CD14-positive monocyte (primary cell): ENCODE measurements around the gene IL20. TPM values are rescaled to one million over a fixed set of nuclear protein-coding genes. Genes with fewer than 3 reads are reported as not detected.

ENCODE experiments used
- DNase-seq, 3 donors: peaks; one replicate each; pipeline ENCODE4 v3.0.0-alpha.2; 2011 to 2022
- H2AFZ ChIP-seq: 2 replicates; pipeline ENCODE4 v1.6.0; 2012; ENCODE audit warnings: mild to moderate bottlenecking, low read depth, low read length, inconsistent platforms; ENCODE audit not compliant: insufficient read depth, poor library complexity, severe bottlenecking
- H3K27ac ChIP-seq, 2 donors: 1 replicate in 1 of 2; 2 replicates in 1 of 2; pipeline ENCODE4 v1.5.1; 2012 to 2013; ENCODE audit warnings: low read length in 2 of 2, control low read depth in 1 of 2, inconsistent platforms in 1 of 2, low read depth in 1 of 2, mild to moderate bottlenecking in 1 of 2
- H3K27me3 ChIP-seq, 2 donors: one replicate each; pipeline versions ENCODE4 v1.6.0 to v1.6.1; 2011 to 2013; ENCODE audit warnings: low read length in 2 of 2; ENCODE audit not compliant: control insufficient read depth in 2 of 2, insufficient read depth in 2 of 2
- H3K36me3 ChIP-seq, 2 donors: replicated peaks in 1 of 2; 1 replicate in 1 of 2; 2 replicates in 1 of 2; pipeline versions ENCODE4 v1.5.1 to v1.6.1; 2012 to 2013; ENCODE audit warnings: low read length in 2 of 2, control low read depth in 1 of 2, inconsistent platforms in 1 of 2, mild to moderate bottlenecking in 1 of 2; ENCODE audit not compliant: insufficient read depth in 2 of 2, control insufficient read depth in 1 of 2
- H3K4me1 ChIP-seq, 2 donors: 1 replicate in 1 of 2; 2 replicates in 1 of 2; pipeline versions ENCODE4 v1.5.1 to v1.6.1; 2012 to 2013; ENCODE audit warnings: low read length in 2 of 2, control low read depth in 1 of 2, inconsistent platforms in 1 of 2, mild to moderate bottlenecking in 1 of 2, moderate library complexity in 1 of 2; ENCODE audit not compliant: insufficient read depth in 2 of 2, control insufficient read depth in 1 of 2
- H3K4me2 ChIP-seq: replicated peaks from 2 replicates; pipeline ENCODE3; 2012; ENCODE audit warnings: low read length, moderate library complexity, mild to moderate bottlenecking; ENCODE audit not compliant: poor library complexity, severe bottlenecking; ENCODE audit errors: extremely low read depth
- H3K4me3 ChIP-seq, 3 experiments: fragments of 200-600 bp in 1 of 3; sonication (generic) in 1 of 3; replicated peaks in 1 of 3; 1 replicate in 2 of 3; 2 replicates in 1 of 3; pipeline ENCODE4 v1.5.1; 2011 to 2013; ENCODE audit warnings: low read length in 3 of 3, mild to moderate bottlenecking in 3 of 3, control low read depth in 2 of 3, low read depth in 2 of 3, inconsistent platforms in 1 of 3, moderate library complexity in 1 of 3
- H3K79me2 ChIP-seq: 2 replicates; pipeline ENCODE4 v1.6.0; 2012; ENCODE audit warnings: mild to moderate bottlenecking, control low read depth, inconsistent platforms, low read length, moderate library complexity; ENCODE audit not compliant: insufficient read depth
- H3K9ac ChIP-seq: 2 replicates; pipeline ENCODE4 v1.6.0; 2017; ENCODE audit warnings: low read length, mild to moderate bottlenecking; ENCODE audit not compliant: insufficient read depth, poor library complexity, severe bottlenecking
- H3K9me3 ChIP-seq, 2 donors: replicated peaks in 1 of 2; 1 replicate in 1 of 2; 2 replicates in 1 of 2; pipeline versions ENCODE4 v1.5.1 to v1.6.1; 2012 to 2013; ENCODE audit warnings: low read length in 2 of 2, control low read depth in 1 of 2; ENCODE audit not compliant: control insufficient read depth in 1 of 2, insufficient read depth in 1 of 2
- H4K20me1 ChIP-seq: 2 replicates; pipeline ENCODE4 v1.6.0; 2012; ENCODE audit warnings: mild to moderate bottlenecking, low read length, control low read depth, moderate library complexity; ENCODE audit not compliant: insufficient read depth
- H3K27ac Mint-ChIP-seq, 7 donors: one replicate each; pipeline ENCODE4 v1.8.0; 2020; ENCODE audit warnings: mild to moderate bottlenecking in 7 of 7, mixed read lengths in 7 of 7, moderate library complexity in 6 of 7, inconsistent platforms in 2 of 7
- H3K27me3 Mint-ChIP-seq, 3 donors: one replicate each; pipeline ENCODE4 v1.8.0; 2021 to 2022; ENCODE audit warnings: low read depth in 3 of 3, mild to moderate bottlenecking in 3 of 3, mixed read lengths in 3 of 3, moderate library complexity in 3 of 3, inconsistent platforms in 1 of 3
- H3K36me3 Mint-ChIP-seq, 2 donors: one replicate each; pipeline ENCODE4 v1.8.0; 2020; ENCODE audit warnings: mixed read lengths in 2 of 2, inconsistent platforms in 1 of 2, mild to moderate bottlenecking in 1 of 2
- H3K4me1 Mint-ChIP-seq: one replicate; pipeline ENCODE4 v1.8.0; 2020; ENCODE audit warnings: mild to moderate bottlenecking, mixed read lengths
- H3K4me3 Mint-ChIP-seq, 2 donors: one replicate each; pipeline ENCODE4 v1.8.0; 2020; ENCODE audit warnings: mild to moderate bottlenecking in 2 of 2, mixed read lengths in 2 of 2, moderate library complexity in 1 of 2
- H3K9me3 Mint-ChIP-seq, 7 donors: one replicate each; pipeline ENCODE4 v1.8.0; 2020 to 2022; ENCODE audit warnings: mixed read lengths in 7 of 7, mild to moderate bottlenecking in 6 of 7, moderate library complexity in 6 of 7, inconsistent platforms in 2 of 7
- WGBS: methylation state at CpG from one replicate; pipeline ENCODE4 v1.1.5; 2013; ENCODE audit warnings: missing lambda C conversion rate; ENCODE audit not compliant: insufficient coverage; 5-methylcytosine and 5-hydroxymethylcytosine counted together
- intact Hi-C, 2 donors: fragments of 100-400 bp; cut with micrococcal nuclease; formaldehyde crosslinking; loops; one replicate each; pipeline versions ENCODE4 v1.15.0 to v1.15.1; 2023
- polyA plus RNA-seq, 3 donors: library from polyadenylated mRNA; depleted of rRNA in 1 of 3; unstranded in 2 of 3; stranded (reverse) in 1 of 3; fragments of 300-500 nt in 2 of 3; fragments of >200 nt in 1 of 3; fragmentation: Illumina TruSeq in 2 of 3; gene quantifications; 1 replicate in 2 of 3; 2 replicates in 1 of 3; pipeline ENCODE4 v1.2.3, GENCODE V29; 2012 to 2021
- TF ChIP-seq, protein P1 (sequence below): fragments of 200-600 bp; IDR thresholded peaks from one replicate; pipeline ENCODE4 v1.8.0; 2022; ENCODE audit warnings: antibody characterized with exemption, mild to moderate bottlenecking

The IL20 gene
- polyA plus RNA-seq, 3 donors, result not detected

DNA sequence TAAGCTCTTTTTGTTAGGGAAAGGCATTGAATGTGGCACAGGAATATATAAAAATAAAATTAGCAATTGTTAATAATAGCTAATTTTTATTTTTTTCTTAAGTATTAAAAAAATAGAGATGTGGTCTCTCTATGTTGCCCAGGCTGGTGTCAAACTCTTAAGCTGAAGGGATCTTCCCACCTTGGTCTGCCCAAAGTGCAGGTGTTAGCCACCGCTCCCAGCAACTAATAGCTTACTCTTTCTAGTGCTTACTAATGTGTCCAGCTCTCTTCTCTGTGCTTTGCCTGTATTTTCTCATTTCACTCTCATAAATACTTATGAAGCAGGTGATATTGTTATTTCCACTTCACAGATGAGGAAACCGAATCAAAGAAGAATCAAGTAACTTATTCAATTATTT lies 18.5 kb downstream of the IL20 start:
- 100% methylated on average over 1 of the region's 2 CpGs for WGBS
- no peaks in the 10 kb centered on the region for H3K4me1 ChIP-seq
- Mint-ChIP-seq H3K4me3 (no peak overlapping the region), H3K4me1 (no peaks in the 10 kb centered on the region), H3K36me3 (no peaks in the 10 kb centered on the region), H3K27ac (no peak overlapping the region), H3K27me3 (peaks cover 2 to 7% (median 5%) of the 10 kb centered on the region in 3 donors), H3K9me3 (peaks cover 4 to 24% (median 9%) of the 10 kb centered on the region in 7 donors)
- intact Hi-C loops, result no loop called here
- H3K4me3 ChIP-seq, result no peak overlapping the region
- no peak overlapping the region for H3K27ac ChIP-seq
- H3K4me2 ChIP-seq, result no peak overlapping the region
- no peak for DNase-seq
- no peaks in the 10 kb centered on the region for H3K79me2 ChIP-seq
- H2AFZ ChIP-seq, result no peak overlapping the region
- H3K9me3 ChIP-seq, result peaks cover 0 to 3% of the 10 kb centered on the region in 2 donors
- no peaks in the 10 kb centered on the region for H3K36me3 ChIP-seq
- no peaks in the 10 kb centered on the region for H4K20me1 ChIP-seq
- TF ChIP-seq, protein P1, sequence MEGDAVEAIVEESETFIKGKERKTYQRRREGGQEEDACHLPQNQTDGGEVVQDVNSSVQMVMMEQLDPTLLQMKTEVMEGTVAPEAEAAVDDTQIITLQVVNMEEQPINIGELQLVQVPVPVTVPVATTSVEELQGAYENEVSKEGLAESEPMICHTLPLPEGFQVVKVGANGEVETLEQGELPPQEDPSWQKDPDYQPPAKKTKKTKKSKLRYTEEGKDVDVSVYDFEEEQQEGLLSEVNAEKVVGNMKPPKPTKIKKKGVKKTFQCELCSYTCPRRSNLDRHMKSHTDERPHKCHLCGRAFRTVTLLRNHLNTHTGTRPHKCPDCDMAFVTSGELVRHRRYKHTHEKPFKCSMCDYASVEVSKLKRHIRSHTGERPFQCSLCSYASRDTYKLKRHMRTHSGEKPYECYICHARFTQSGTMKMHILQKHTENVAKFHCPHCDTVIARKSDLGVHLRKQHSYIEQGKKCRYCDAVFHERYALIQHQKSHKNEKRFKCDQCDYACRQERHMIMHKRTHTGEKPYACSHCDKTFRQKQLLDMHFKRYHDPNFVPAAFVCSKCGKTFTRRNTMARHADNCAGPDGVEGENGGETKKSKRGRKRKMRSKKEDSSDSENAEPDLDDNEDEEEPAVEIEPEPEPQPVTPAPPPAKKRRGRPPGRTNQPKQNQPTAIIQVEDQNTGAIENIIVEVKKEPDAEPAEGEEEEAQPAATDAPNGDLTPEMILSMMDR, result no peak
- peaks cover 0 to 2% of the 10 kb centered on the region in 2 donors for H3K27me3 ChIP-seq
- H3K9ac ChIP-seq, result no peak overlapping the region

DNA sequence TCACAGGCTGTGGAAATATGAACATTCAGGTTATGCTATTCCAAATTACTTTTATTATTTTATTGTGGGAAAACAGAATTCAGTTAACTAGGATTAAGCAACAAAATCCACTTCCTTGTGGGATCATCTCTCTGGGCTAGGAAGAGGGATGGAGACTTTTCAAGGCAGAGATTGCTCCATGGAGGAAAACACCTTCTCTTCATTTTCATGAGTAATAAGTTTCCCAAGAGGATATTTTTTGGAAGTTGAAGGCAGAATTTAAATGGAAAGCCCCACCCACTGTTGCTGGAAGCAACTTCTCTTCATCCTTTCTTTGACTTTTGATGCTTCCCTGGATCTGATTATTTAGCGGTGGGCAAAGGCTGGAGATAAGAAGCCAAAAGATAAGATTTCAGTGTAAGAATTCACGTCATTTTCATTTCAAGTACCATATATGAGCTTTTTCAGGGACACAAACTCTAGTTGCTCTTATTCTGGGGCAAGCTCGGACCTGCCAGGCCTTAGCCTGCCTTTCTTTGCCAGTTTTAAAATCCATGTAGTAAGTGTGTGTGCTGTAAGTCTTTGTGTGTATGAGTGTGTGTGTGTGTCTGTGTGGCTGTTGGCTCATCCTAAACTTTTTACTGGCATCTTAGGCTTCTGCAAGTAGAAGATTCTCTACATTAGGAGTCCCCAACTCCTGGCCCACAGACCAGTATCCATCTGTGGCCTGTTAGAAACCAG lies 20.1 kb downstream of the IL20 start:
- WGBS, result 100% methylated on average over 2 of the region's 3 CpGs
- peaks cover 0 to 10% (median 2%) of the 10 kb centered on the region in 7 donors for H3K9me3 Mint-ChIP-seq
- no peak overlapping the region for H3K27ac ChIP-seq

More for the DNA sequence above, 20.1 kb downstream of the IL20 start:
- TF ChIP-seq, protein P1, result no peak
- no peaks in the 10 kb centered on the region for H3K79me2 ChIP-seq
- no peaks in the 10 kb centered on the region for H3K9me3 ChIP-seq
- Mint-ChIP-seq H3K27ac (no peak overlapping the region), H3K36me3 (no peaks in the 10 kb centered on the region), H3K27me3 (peaks cover 2 to 7% (median 5%) of the 10 kb centered on the region in 3 donors), H3K4me1 (peaks cover 3% of the 10 kb centered on the region), H3K4me3 (no peak overlapping the region)
- no peak overlapping the region for H2AFZ ChIP-seq
- H3K9ac ChIP-seq, result no peak overlapping the region
- no peak for DNase-seq
- peaks cover 3 to 4% of the 10 kb centered on the region in 2 donors for H3K4me1 ChIP-seq
- no peak overlapping the region for H3K4me3 ChIP-seq
- H3K27me3 ChIP-seq, result peaks cover 0 to 2% of the 10 kb centered on the region in 2 donors
- intact Hi-C loops, result no loop called here
- no peaks in the 10 kb centered on the region for H3K36me3 ChIP-seq
- H3K4me2 ChIP-seq, result no peak overlapping the region
- no peaks in the 10 kb centered on the region for H4K20me1 ChIP-seq
